Ascending aorta (tissue), 2 donors: ENCODE measurements around the gene ATG9B. TPM values are rescaled to one million over a fixed set of nuclear protein-coding genes. Genes with fewer than 3 reads are reported as not detected.

Source experiments
- DNase-seq, 2 donors: peaks; one replicate each; pipeline ENCODE4 v3.0.0-alpha.2; 2019; ENCODE audit warnings: low spot score in 2 of 2
- H3K27ac ChIP-seq, 2 donors: fragments of 200-600 bp; sonication (generic); one replicate each; pipeline ENCODE4 v1.5.1; 2016 to 2017; ENCODE audit warnings: mild to moderate bottlenecking in 1 of 2
- H3K27me3 ChIP-seq: fragments of 200-600 bp; sonication (generic); one replicate; pipeline ENCODE4 v1.5.1; 2017
- H3K36me3 ChIP-seq, 2 donors: fragments of 200-600 bp; sonication (generic); one replicate each; pipeline ENCODE4 v1.5.1; 2016
- H3K4me1 ChIP-seq, 2 donors: fragments of 200-600 bp; sonication (generic); one replicate each; pipeline ENCODE4 v1.5.1; 2016 to 2017; ENCODE audit warnings: mild to moderate bottlenecking in 1 of 2
- H3K4me3 ChIP-seq, 2 donors: fragments of 200-600 bp; sonication (generic); one replicate each; pipeline ENCODE4 v1.5.1; 2016 to 2017; ENCODE audit warnings: mild to moderate bottlenecking in 1 of 2
- H3K9me3 ChIP-seq, 2 donors: fragments of 200-600 bp; sonication (generic); one replicate each; pipeline ENCODE4 v1.5.1; 2016
- CTCF ChIP-seq, 3 experiments: fragments of 200-600 bp in 2 of 3; fragments of 450-650 bp in 1 of 3; sonication (generic) in 2 of 3; IDR thresholded peaks; one replicate each; pipeline ENCODE4 v1.5.1; 2016 to 2019; ENCODE audit warnings: antibody characterized with exemption in 3 of 3, mild to moderate bottlenecking in 1 of 3, moderate library complexity in 1 of 3
- intact Hi-C: fragments of 100-400 bp; cut with DNase I; formaldehyde crosslinking; loops from one replicate; pipeline ENCODE4 v1.15.1; 2023
- total RNA-seq: library from RNA; depleted of rRNA; stranded (reverse); fragments of >200 nt; gene quantifications from one replicate; pipeline ENCODE4 v1.1.0, GENCODE V29; 2016

Gene ATG9B, protein sequence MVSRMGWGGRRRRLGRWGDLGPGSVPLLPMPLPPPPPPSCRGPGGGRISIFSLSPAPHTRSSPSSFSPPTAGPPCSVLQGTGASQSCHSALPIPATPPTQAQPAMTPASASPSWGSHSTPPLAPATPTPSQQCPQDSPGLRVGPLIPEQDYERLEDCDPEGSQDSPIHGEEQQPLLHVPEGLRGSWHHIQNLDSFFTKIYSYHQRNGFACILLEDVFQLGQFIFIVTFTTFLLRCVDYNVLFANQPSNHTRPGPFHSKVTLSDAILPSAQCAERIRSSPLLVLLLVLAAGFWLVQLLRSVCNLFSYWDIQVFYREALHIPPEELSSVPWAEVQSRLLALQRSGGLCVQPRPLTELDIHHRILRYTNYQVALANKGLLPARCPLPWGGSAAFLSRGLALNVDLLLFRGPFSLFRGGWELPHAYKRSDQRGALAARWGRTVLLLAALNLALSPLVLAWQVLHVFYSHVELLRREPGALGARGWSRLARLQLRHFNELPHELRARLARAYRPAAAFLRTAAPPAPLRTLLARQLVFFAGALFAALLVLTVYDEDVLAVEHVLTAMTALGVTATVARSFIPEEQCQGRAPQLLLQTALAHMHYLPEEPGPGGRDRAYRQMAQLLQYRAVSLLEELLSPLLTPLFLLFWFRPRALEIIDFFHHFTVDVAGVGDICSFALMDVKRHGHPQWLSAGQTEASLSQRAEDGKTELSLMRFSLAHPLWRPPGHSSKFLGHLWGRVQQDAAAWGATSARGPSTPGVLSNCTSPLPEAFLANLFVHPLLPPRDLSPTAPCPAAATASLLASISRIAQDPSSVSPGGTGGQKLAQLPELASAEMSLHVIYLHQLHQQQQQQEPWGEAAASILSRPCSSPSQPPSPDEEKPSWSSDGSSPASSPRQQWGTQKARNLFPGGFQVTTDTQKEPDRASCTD
- total RNA-seq: not detected

DNA sequence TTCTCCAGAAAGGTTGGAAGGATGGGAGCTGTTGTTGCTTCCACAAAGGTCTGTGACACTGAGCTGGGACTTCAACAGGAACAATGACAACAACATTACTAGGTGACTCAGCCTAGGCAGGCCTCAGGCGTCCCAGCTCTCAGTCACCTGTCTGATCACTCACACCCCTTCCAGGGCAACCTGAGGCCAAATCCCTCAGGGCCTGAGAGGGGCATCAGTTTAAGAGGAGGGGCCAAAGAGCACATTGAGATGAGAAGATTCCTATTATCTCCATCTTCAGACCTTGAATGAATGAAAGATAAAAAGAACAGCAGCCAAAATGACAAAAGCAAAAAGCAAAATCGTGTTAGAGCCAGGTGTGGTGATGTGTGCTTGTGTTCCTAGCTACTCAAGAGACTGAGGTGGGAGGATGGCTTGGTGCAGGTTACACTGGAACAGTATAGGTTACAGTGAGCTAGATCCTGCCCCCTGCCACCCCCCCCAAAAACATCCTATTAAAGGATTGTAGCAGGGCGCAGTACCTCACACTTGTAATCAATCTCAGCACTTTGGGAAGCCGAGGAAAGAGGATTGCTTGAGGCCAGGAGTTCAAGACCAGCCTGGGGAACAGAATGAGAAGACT lies at the start of gene ATG9B:
TSS of gene ATG9B (minus strand) at position 60 of the 622 bp plus-strand sequence. CDS start 71 bp downstream, outside the sequence.
- no peak for TF ChIP-seq CTCF (IDR thresholded peaks at IDR 0.05)
- intact Hi-C loops: loop anchor here (10.0 kb wide), 1 partner anchor 1190 kb away; the partner anchor contains the start of gene ZNF862
- no peak within 1 kb of the TSS for H3K27ac ChIP-seq
- H3K27me3 ChIP-seq: no peaks in the 10 kb centered on the region
- no peak within 1 kb of the TSS for H3K4me3 ChIP-seq
- no peaks in the 10 kb centered on the region for H3K9me3 ChIP-seq
- H3K4me1 ChIP-seq: peaks cover 0 to 5% of the 10 kb centered on the region in 2 donors
- DNase-seq: no peak
- no peaks in the 10 kb centered on the region for H3K36me3 ChIP-seq

- TF ChIP-seq CTCF (IDR thresholded peaks at IDR 0.05): no peak
- Histone ChIP-seq H3K4me3 (no peak overlapping the region), H3K9me3 (no peaks in the 10 kb centered on the region), H3K27me3 (no peaks in the 10 kb centered on the region), H3K27ac (no peak overlapping the region), H3K4me1 (no peaks in the 10 kb centered on the region), H3K36me3 (peaks cover 66 to 81% of the 10 kb centered on the region in 2 donors)
- intact Hi-C loops: no loop called here
- no peak for DNase-seq
Observed at GRCh38 chr7:151073990-151074389, 49.7 kb upstream of the ATG9B start.

DNA sequence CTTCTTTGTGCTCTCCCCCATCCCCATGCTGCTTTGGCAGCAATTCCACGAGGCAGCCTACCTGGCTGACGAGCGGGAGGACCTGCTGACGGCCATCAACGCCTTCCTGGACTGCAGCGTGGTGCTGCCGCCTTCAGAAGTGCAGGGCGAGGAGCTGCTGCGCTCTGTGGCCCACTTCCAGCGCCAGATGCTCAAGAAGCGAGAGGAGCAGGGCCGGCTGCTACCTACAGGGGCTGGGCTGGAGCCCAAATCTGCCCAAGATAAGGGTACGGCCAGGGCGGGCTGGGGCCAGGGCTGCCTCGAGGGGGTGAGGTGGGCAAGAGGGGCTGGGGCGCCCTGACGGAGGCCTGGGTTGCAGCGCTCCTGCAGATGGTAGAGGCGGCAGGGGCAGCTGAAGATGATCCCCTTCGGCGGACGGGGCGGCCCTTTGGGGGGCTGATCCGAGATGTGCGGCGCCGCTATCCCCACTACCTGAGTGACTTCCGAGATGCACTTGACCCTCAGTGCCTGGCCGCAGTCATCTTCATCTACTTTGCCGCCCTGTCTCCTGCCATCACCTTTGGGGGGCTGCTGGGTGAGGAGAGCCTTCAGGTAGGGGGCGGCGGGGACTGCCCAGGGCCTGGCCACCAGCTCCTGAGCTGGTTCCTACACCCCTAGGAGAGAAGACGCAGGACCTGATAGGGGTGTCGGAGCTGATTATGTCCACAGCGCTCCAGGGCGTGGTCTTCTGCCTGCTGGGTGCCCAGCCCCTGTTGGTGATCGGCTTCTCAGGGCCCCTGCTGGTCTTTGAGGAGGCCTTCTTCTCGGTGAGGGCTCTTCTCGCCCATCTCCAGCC lies 47.0 kb upstream of the ATG9B start:
- intact Hi-C loops: no loop called here
- Histone ChIP-seq H3K4me3 (no peak overlapping the region), H3K9me3 (no peaks in the 10 kb centered on the region), H3K27me3 (no peaks in the 10 kb centered on the region), H3K4me1 (no peaks in the 10 kb centered on the region), H3K36me3 (peaks cover 91 to 100% of the 10 kb centered on the region in 2 donors), H3K27ac (no peak overlapping the region)
- no peak for DNase-seq
- TF ChIP-seq CTCF (IDR thresholded peaks at IDR 0.05): no peak

- H3K36me3 ChIP-seq: peaks cover 88 to 100% of the 10 kb centered on the region in 2 donors
- intact Hi-C loops: no loop called here
- TF ChIP-seq CTCF (IDR thresholded peaks at IDR 0.05): no peak
Observed at GRCh38 chr7:151070574-151070960, 46.3 kb upstream of the ATG9B start.

More at GRCh38 chr7:151070574-151070960, 46.3 kb upstream of the ATG9B start:
- Histone ChIP-seq H3K27ac (no peak overlapping the region), H3K9me3 (no peaks in the 10 kb centered on the region), H3K4me1 (no peaks in the 10 kb centered on the region), H3K27me3 (no peaks in the 10 kb centered on the region), H3K4me3 (no peak overlapping the region)
- DNase-seq: no peak
